Liver (tissue), 9 donors: ENCODE results near the gene ERC2. TPM values are rescaled to one million over a fixed set of nuclear protein-coding genes. Genes with fewer than 3 reads are reported as not detected.

Source experiments
- DNase-seq: peaks from one replicate; pipeline ENCODE4 v3.0.0-alpha.2; 2017; ENCODE audit warnings: low spot score
- H3K27ac ChIP-seq, 2 donors: one replicate each; pipeline ENCODE4 v1.7.0; 2013; ENCODE audit warnings: inconsistent platforms in 2 of 2, low read length in 2 of 2, control low read depth in 1 of 2, low read depth in 1 of 2, mild to moderate bottlenecking in 1 of 2
- H3K27me3 ChIP-seq, 4 donors: one replicate each; pipeline versions ENCODE4 v1.6.1 to v1.7.0; 2013; ENCODE audit warnings: low read length in 3 of 4, inconsistent platforms in 1 of 4, mild to moderate bottlenecking in 1 of 4, moderate library complexity in 1 of 4; ENCODE audit not compliant: control insufficient read depth in 4 of 4, insufficient read depth in 4 of 4
- H3K36me3 ChIP-seq, 4 donors: one replicate each; pipeline versions ENCODE4 v1.6.1 to v1.7.0; 2013; ENCODE audit warnings: low read length in 3 of 4, mild to moderate bottlenecking in 3 of 4, low read depth in 1 of 4, moderate library complexity in 1 of 4; ENCODE audit not compliant: control insufficient read depth in 4 of 4, insufficient read depth in 3 of 4
- H3K4me1 ChIP-seq, 4 donors: one replicate each; pipeline versions ENCODE4 v1.6.1 to v1.7.0; 2013; ENCODE audit warnings: low read length in 3 of 4, mild to moderate bottlenecking in 3 of 4, moderate library complexity in 1 of 4; ENCODE audit not compliant: control insufficient read depth in 4 of 4, insufficient read depth in 4 of 4
- H3K4me3 ChIP-seq, 3 donors: one replicate each; pipeline versions ENCODE4 v1.6.1 to v1.7.0; 2013; ENCODE audit warnings: low read length in 3 of 3, control low read depth in 1 of 3, low read depth in 1 of 3, mild to moderate bottlenecking in 1 of 3
- H3K9ac ChIP-seq, 2 donors: one replicate each; pipeline ENCODE4 v1.7.0; 2013; ENCODE audit warnings: low read length in 2 of 2, mild to moderate bottlenecking in 2 of 2, moderate library complexity in 2 of 2, control low read depth in 1 of 2, low read depth in 1 of 2
- H3K9me3 ChIP-seq, 4 donors: one replicate each; pipeline versions ENCODE4 v1.6.1 to v1.7.0; 2013; ENCODE audit warnings: low read length in 3 of 4; ENCODE audit not compliant: control insufficient read depth in 4 of 4
- EGR1 ChIP-seq, 2 donors: IDR thresholded peaks; 2 replicates each; pipeline ENCODE4 v1.6.1; 2016 to 2018; ENCODE audit warnings: antibody characterized with exemption in 2 of 2, low read depth in 2 of 2
- FOXA1 ChIP-seq: IDR thresholded peaks from 2 replicates; pipeline ENCODE4 v1.6.1; 2016; ENCODE audit warnings: antibody characterized with exemption
- GABPA ChIP-seq, 2 donors: IDR thresholded peaks in 1 of 2; conservative IDR thresholded peaks in 1 of 2; 2 replicates each; pipeline ENCODE4 v1.6.1; 2016; ENCODE audit warnings: antibody characterized with exemption in 2 of 2, mild to moderate bottlenecking in 1 of 2, moderate library complexity in 1 of 2
- HNF4A ChIP-seq, 2 donors: conservative IDR thresholded peaks; 2 replicates each; pipeline ENCODE4 v1.6.1; 2016; ENCODE audit warnings: antibody characterized with exemption in 2 of 2, mild to moderate bottlenecking in 2 of 2
- HNF4G ChIP-seq: IDR thresholded peaks from 2 replicates; pipeline ENCODE4 v1.6.1; 2016; ENCODE audit warnings: antibody characterized with exemption
- JUND ChIP-seq, 2 donors: IDR thresholded peaks; 2 replicates each; pipeline ENCODE4 v1.6.1; 2016; ENCODE audit warnings: antibody characterized with exemption in 2 of 2
- NR2F2 ChIP-seq: IDR thresholded peaks from 2 replicates; pipeline ENCODE4 v1.6.1; 2016; ENCODE audit warnings: antibody characterized with exemption
- RXRA ChIP-seq, 2 donors: IDR thresholded peaks; 2 replicates each; pipeline ENCODE4 v1.6.1; 2017 to 2018; ENCODE audit warnings: antibody characterized with exemption in 2 of 2, mild to moderate bottlenecking in 1 of 2
- TAF1 ChIP-seq: conservative IDR thresholded peaks from 2 replicates; pipeline ENCODE4 v1.6.1; 2016; ENCODE audit warnings: antibody characterized with exemption, mild to moderate bottlenecking
- YY1 ChIP-seq: IDR thresholded peaks from 2 replicates; pipeline ENCODE4 v1.6.1; 2016; ENCODE audit warnings: antibody characterized with exemption, mild to moderate bottlenecking
- WGBS: extraction: QIAGEN DNeasy Blood & Tissue Kit; methylation state at CpG from one replicate; pipeline ENCODE4 v1.1.7; 2013; 5-methylcytosine and 5-hydroxymethylcytosine counted together
- polyA plus RNA-seq, 2 donors: library from polyadenylated mRNA; stranded (reverse) in 1 of 2; unstranded in 1 of 2; fragments of 200-250 nt in 1 of 2; fragments of >200 nt in 1 of 2; fragmentation: Nextera tagmentation in 1 of 2; extraction: Ambion mirVana in 1 of 2; gene quantifications; one replicate each; pipeline versions ENCODE4 v1.2.1 to v1.2.3, GENCODE V29; 2013 to 2015
- total RNA-seq, 2 donors: library from RNA; depleted of rRNA; stranded (reverse); fragments of >200 nt; gene quantifications; one replicate each; pipeline ENCODE4 v1.2.3, GENCODE V29; 2014
- TF ChIP-seq, protein P1 (sequence below): IDR thresholded peaks from 2 replicates; pipeline ENCODE4 v1.6.1; 2016; ENCODE audit warnings: antibody characterized with exemption
- TF ChIP-seq, protein P2 (sequence below): IDR thresholded peaks from 2 replicates; pipeline ENCODE4 v1.6.1; 2016; ENCODE audit warnings: antibody characterized with exemption
- TF ChIP-seq, protein P3 (sequence below): IDR thresholded peaks from 2 replicates; pipeline ENCODE4 v1.6.1; 2016; ENCODE audit warnings: antibody characterized with exemption, mild to moderate bottlenecking
- TF ChIP-seq, protein P4 (sequence below): IDR thresholded peaks from 2 replicates; pipeline ENCODE4 v1.6.1; 2016; ENCODE audit warnings: antibody characterized with exemption
- TF ChIP-seq, protein P5 (sequence below): fragments of 150-350 bp; IDR thresholded peaks from 2 replicates; pipeline ENCODE4 v1.5.1; 2017; ENCODE audit warnings: improper control_type of control experiment, low read depth, low read length; ENCODE audit not compliant: missing input control
- donor health status: healthy.
- donor health status: healthy.
- donor health status: healthy.
- donor health status: healthy.
- donor health status: healthy.

The ERC2 gene
- total and polyA plus RNA-seq, 4 donors: 0.14 to 0.25 TPM; not detected in 2

DNA sequence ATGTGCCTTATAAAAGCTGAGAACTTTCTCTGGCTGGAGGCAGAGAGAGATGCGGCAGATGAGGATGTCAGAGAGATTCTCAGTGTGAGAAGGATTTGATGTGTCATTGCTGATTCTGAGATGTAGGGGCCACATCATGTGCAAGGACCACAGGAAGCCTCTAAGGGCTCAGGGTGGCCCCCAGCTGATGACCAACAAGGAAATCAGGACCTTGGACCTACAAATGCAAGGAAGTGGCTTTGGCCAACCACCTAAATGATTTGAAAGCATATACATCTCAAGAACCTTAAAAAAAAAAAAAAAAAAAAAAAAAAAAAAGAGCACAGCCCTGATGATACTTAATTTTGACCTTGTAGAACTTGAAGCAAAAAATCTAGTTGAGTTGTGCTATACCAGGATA lies 282.4 kb downstream of the ERC2 start (continued):
- TF ChIP-seq RXRA (IDR thresholded peaks at IDR 0.05): no peak
- TF ChIP-seq YY1: no peak
- no peak for TF ChIP-seq EGR1 (IDR thresholded peaks at IDR 0.05; ENCODE audit: low read depth in 2 of 2)
- TF ChIP-seq JUND (IDR thresholded peaks at IDR 0.05): no peak

DNA sequence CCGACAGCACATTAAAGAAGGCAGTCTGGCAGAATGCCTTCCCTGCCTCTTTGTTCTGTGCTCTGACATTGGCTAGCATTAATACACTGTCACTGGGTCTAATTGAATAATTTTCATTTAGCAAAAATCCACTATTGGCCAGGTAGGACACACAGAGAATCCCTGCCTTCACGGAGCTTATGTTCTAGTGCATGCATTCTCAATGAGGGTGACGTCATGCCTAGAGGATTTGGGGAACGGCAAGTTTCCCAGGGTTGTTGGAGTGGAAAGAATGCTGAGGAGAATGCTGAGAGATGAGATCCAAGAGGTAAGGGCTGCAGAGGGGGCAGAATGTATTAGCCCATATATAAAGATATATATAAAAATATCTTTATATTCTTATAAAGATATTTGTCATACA lies 284.7 kb downstream of the ERC2 start:
- Histone ChIP-seq H3K9me3 (no peaks in the 10 kb centered on the region), H3K4me3 (no peak overlapping the region), H3K27ac (no peak overlapping the region), H3K36me3 (no peaks in the 10 kb centered on the region), H3K9ac (no peak overlapping the region), H3K27me3 (no peaks in the 10 kb centered on the region), H3K4me1 (no peaks in the 10 kb centered on the region)
- TF ChIP-seq, protein P1, sequence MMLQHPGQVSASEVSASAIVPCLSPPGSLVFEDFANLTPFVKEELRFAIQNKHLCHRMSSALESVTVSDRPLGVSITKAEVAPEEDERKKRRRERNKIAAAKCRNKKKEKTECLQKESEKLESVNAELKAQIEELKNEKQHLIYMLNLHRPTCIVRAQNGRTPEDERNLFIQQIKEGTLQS: no peak
- no peak for TF ChIP-seq GABPA (IDR thresholded peaks at IDR 0.05 in 1 of 2, conservative IDR thresholded peaks at IDR 0.05 in 1 of 2)
- TF ChIP-seq HNF4G: no peak
- TF ChIP-seq, protein P2, sequence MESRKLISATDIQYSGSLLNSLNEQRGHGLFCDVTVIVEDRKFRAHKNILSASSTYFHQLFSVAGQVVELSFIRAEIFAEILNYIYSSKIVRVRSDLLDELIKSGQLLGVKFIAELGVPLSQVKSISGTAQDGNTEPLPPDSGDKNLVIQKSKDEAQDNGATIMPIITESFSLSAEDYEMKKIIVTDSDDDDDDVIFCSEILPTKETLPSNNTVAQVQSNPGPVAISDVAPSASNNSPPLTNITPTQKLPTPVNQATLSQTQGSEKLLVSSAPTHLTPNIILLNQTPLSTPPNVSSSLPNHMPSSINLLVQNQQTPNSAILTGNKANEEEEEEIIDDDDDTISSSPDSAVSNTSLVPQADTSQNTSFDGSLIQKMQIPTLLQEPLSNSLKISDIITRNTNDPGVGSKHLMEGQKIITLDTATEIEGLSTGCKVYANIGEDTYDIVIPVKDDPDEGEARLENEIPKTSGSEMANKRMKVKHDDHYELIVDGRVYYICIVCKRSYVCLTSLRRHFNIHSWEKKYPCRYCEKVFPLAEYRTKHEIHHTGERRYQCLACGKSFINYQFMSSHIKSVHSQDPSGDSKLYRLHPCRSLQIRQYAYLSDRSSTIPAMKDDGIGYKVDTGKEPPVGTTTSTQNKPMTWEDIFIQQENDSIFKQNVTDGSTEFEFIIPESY: no peak
- TF ChIP-seq FOXA1: no peak
- TF ChIP-seq NR2F2: no peak
- no peak for TF ChIP-seq TAF1
- TF ChIP-seq JUND (IDR thresholded peaks at IDR 0.05): no peak
- TF ChIP-seq RXRA (IDR thresholded peaks at IDR 0.05): no peak
- no peak for TF ChIP-seq EGR1 (IDR thresholded peaks at IDR 0.05; ENCODE audit: low read depth in 2 of 2)
- TF ChIP-seq, protein P3, sequence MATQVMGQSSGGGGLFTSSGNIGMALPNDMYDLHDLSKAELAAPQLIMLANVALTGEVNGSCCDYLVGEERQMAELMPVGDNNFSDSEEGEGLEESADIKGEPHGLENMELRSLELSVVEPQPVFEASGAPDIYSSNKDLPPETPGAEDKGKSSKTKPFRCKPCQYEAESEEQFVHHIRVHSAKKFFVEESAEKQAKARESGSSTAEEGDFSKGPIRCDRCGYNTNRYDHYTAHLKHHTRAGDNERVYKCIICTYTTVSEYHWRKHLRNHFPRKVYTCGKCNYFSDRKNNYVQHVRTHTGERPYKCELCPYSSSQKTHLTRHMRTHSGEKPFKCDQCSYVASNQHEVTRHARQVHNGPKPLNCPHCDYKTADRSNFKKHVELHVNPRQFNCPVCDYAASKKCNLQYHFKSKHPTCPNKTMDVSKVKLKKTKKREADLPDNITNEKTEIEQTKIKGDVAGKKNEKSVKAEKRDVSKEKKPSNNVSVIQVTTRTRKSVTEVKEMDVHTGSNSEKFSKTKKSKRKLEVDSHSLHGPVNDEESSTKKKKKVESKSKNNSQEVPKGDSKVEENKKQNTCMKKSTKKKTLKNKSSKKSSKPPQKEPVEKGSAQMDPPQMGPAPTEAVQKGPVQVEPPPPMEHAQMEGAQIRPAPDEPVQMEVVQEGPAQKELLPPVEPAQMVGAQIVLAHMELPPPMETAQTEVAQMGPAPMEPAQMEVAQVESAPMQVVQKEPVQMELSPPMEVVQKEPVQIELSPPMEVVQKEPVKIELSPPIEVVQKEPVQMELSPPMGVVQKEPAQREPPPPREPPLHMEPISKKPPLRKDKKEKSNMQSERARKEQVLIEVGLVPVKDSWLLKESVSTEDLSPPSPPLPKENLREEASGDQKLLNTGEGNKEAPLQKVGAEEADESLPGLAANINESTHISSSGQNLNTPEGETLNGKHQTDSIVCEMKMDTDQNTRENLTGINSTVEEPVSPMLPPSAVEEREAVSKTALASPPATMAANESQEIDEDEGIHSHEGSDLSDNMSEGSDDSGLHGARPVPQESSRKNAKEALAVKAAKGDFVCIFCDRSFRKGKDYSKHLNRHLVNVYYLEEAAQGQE: no peak
- TF ChIP-seq YY1: no peak
- TF ChIP-seq, protein P4, sequence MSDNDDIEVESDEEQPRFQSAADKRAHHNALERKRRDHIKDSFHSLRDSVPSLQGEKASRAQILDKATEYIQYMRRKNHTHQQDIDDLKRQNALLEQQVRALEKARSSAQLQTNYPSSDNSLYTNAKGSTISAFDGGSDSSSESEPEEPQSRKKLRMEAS: no peak
- TF ChIP-seq, protein P5, sequence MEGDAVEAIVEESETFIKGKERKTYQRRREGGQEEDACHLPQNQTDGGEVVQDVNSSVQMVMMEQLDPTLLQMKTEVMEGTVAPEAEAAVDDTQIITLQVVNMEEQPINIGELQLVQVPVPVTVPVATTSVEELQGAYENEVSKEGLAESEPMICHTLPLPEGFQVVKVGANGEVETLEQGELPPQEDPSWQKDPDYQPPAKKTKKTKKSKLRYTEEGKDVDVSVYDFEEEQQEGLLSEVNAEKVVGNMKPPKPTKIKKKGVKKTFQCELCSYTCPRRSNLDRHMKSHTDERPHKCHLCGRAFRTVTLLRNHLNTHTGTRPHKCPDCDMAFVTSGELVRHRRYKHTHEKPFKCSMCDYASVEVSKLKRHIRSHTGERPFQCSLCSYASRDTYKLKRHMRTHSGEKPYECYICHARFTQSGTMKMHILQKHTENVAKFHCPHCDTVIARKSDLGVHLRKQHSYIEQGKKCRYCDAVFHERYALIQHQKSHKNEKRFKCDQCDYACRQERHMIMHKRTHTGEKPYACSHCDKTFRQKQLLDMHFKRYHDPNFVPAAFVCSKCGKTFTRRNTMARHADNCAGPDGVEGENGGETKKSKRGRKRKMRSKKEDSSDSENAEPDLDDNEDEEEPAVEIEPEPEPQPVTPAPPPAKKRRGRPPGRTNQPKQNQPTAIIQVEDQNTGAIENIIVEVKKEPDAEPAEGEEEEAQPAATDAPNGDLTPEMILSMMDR: no peak
- TF ChIP-seq HNF4A (conservative IDR thresholded peaks at IDR 0.05): no peak
- WGBS: 65% methylated on average over 4 of the region's 4 CpGs
- no peak for DNase-seq
